MCF 10A (cell line): ENCODE data around the gene NBEAL1. TPM values are rescaled to one million over a fixed set of nuclear protein-coding genes. Genes with fewer than 3 reads are reported as not detected.

ENCODE experiments used
- BruUV-seq: library from RNA; stranded (reverse); fragments of 400-500 nt; replicated peaks from 2 replicates; lab custom pipeline; 2021; lab: Mats Ljungman, UMichigan
- CTCF ChIA-PET: fragments of 300-600 bp; sonication (Branson Sonifier 250); formaldehyde crosslinking; extraction: SDS; loops from one replicate; lab custom pipeline; 2021; ENCODE audit warnings: antibody characterized with exemption, inconsistent platforms; lab: Yijun Ruan, JAX
- POLR2A ChIA-PET: fragments of 300-600, 350-650 bp; sonication (Branson Sonifier 250); formaldehyde crosslinking; extraction: SDS; loops from one replicate; lab custom pipeline; 2020; ENCODE audit warnings: antibody characterized with exemption, inconsistent platforms; lab: Yijun Ruan, JAX
- DNase-seq: peaks from one replicate; pipeline ENCODE4 v3.0.0-alpha.2; 2018; ENCODE audit not compliant: unreplicated experiment
- H3K27ac Mint-ChIP-seq: one replicate; pipeline ENCODE4 v1.8.0; 2022; ENCODE audit warnings: mild to moderate bottlenecking, low read depth, mixed read lengths; ENCODE audit not compliant: unreplicated experiment
- H3K27me3 Mint-ChIP-seq: one replicate; pipeline ENCODE4 v1.8.0; 2022; ENCODE audit warnings: mixed read lengths; ENCODE audit not compliant: insufficient read depth, unreplicated experiment
- H3K36me3 Mint-ChIP-seq: one replicate; pipeline ENCODE4 v1.8.0; 2022; ENCODE audit warnings: mild to moderate bottlenecking, moderate library complexity, mixed read lengths; ENCODE audit not compliant: insufficient read depth, unreplicated experiment
- H3K4me1 Mint-ChIP-seq: one replicate; pipeline ENCODE4 v1.8.0; 2022; ENCODE audit warnings: mixed read lengths; ENCODE audit not compliant: insufficient read depth, unreplicated experiment
- H3K4me3 Mint-ChIP-seq: one replicate; pipeline ENCODE4 v1.8.0; 2022; ENCODE audit warnings: mild to moderate bottlenecking, moderate library complexity, mixed read lengths; ENCODE audit not compliant: unreplicated experiment
- H3K9me3 Mint-ChIP-seq: one replicate; pipeline ENCODE4 v1.8.0; 2022; ENCODE audit warnings: mixed read lengths; ENCODE audit not compliant: unreplicated experiment
- CTCF ChIP-seq: fragments of 200-600 bp; IDR thresholded peaks from one replicate; pipeline ENCODE4 v1.8.0; 2022; ENCODE audit warnings: antibody characterized with exemption, mild to moderate bottlenecking; ENCODE audit not compliant: unreplicated experiment
- intact Hi-C: fragments of 100-400 bp; cut with micrococcal nuclease; formaldehyde crosslinking; loops from 2 replicates; pipeline ENCODE4 v1.14.1; 2022
- total RNA-seq: library from RNA; stranded (reverse); gene quantifications from 2 replicates; pipeline ENCODE4 v1.2.3, GENCODE V29; 2022

NBEAL1 gene
- total RNA-seq, 1 experiment from 2014 or later = 18.8 TPM

GRCh38 chr2:203070701-203071100 is 56.0 kb downstream of the NBEAL1 start:
- intact Hi-C loops = no loop called here
- ChIA-PET CTCF (no interaction called here), POLR2A (no interaction called here)
- Mint-ChIP-seq H3K9me3 (no peaks in the 10 kb centered on the region), H3K4me1 (no peaks in the 10 kb centered on the region), H3K27ac (no peak overlapping the region), H3K36me3 (peaks cover 28% of the 10 kb centered on the region), H3K27me3 (no peaks in the 10 kb centered on the region), H3K4me3 (no peak overlapping the region)
- TF ChIP-seq CTCF = no peak
- no TSS peak for BruUV-seq
- DNase-seq = no peak

- no TSS peak for BruUV-seq
- intact Hi-C loops = no loop called here
- Mint-ChIP-seq H3K27ac (no peak overlapping the region), H3K27me3 (no peaks in the 10 kb centered on the region), H3K4me1 (no peaks in the 10 kb centered on the region), H3K4me3 (no peak overlapping the region), H3K9me3 (no peaks in the 10 kb centered on the region), H3K36me3 (peaks cover 27% of the 10 kb centered on the region)
- no peak for TF ChIP-seq CTCF
- CTCF ChIA-PET = no interaction called here
- no peak for DNase-seq
- POLR2A ChIA-PET = no interaction called here
Measured at GRCh38 chr2:203071148-203071547, 56.5 kb downstream of the NBEAL1 start.

GRCh38 chr2:203072371-203072770 is 57.7 kb downstream of the NBEAL1 start:
- H3K27me3 Mint-ChIP-seq = no peaks in the 10 kb centered on the region
- ChIA-PET POLR2A (no interaction called here), CTCF (interaction anchor here (0.7 to 1.3 kb wide), 2 partner anchors 132 to 498 kb away, joined by 3 read pairs; no protein-coding TSS in a partner anchor)
- no peak for TF ChIP-seq CTCF
- H3K4me1 Mint-ChIP-seq = no peaks in the 10 kb centered on the region
- intact Hi-C loops = no loop called here
- no peaks in the 10 kb centered on the region for H3K9me3 Mint-ChIP-seq
- H3K4me3 Mint-ChIP-seq = no peak overlapping the region
- BruUV-seq = no TSS peak
- peaks cover 27% of the 10 kb centered on the region for H3K36me3 Mint-ChIP-seq
- no peak overlapping the region for H3K27ac Mint-ChIP-seq
- no peak for DNase-seq

- no peaks in the 10 kb centered on the region for H3K4me1 Mint-ChIP-seq
- H3K4me3 Mint-ChIP-seq = no peak overlapping the region
- no peaks in the 10 kb centered on the region for H3K27me3 Mint-ChIP-seq
- no peak for TF ChIP-seq CTCF
- peak; percentile 11 for DNase-seq
- H3K27ac Mint-ChIP-seq = peak overlapping the region; percentile 42
- intact Hi-C loops = no loop called here
- CTCF ChIA-PET = no interaction called here
- H3K36me3 Mint-ChIP-seq = peaks cover 21% of the 10 kb centered on the region
- no peaks in the 10 kb centered on the region for H3K9me3 Mint-ChIP-seq
- POLR2A ChIA-PET = interaction anchor here (1.0 kb wide), 1 partner anchor 18 kb away, joined by 3 read pairs; no protein-coding TSS in a partner anchor
- BruUV-seq = TSS peak; percentile 34
Measured at GRCh38 chr2:203077451-203077850, 62.8 kb downstream of the NBEAL1 start.
